Transverse colon (tissue), 4 donors: ENCODE data around the gene PPP4R2.
A peak's percentile ranks its signal among the peaks of the same experiment; 100 is the strongest.

Experiments
- EP300 ChIP-seq: sonication (generic); formaldehyde crosslinking; IDR thresholded peaks from one replicate; pipeline ENCODE4 v1.6.1; 2017; ENCODE audit warnings: antibody characterized with exemption, low read depth
- POLR2A ChIP-seq: fragments of 450-650 bp; IDR thresholded peaks from one replicate; pipeline ENCODE4 v1.6.1; 2016; ENCODE audit warnings: antibody characterized with exemption, mild to moderate bottlenecking, moderate library complexity
- POLR2AphosphoS5 ChIP-seq, 3 donors: sonication (generic); formaldehyde crosslinking; IDR thresholded peaks; one replicate each; pipeline ENCODE4 v1.6.1; 2016; ENCODE audit warnings: antibody characterized with exemption in 3 of 3
- TF ChIP-seq, protein P1 (sequence below), 5 experiments: fragments of 200-600 bp in 3 of 5; fragments of 450-650 bp in 2 of 5; sonication (generic) in 3 of 5; IDR thresholded peaks; 1 replicate in 2 of 5; 2 replicates in 3 of 5; pipeline ENCODE4 v1.5.1; 2016 to 2017; ENCODE audit warnings: antibody characterized with exemption in 5 of 5, inconsistent platforms in 3 of 5, mild to moderate bottlenecking in 2 of 5, moderate library complexity in 1 of 5

DNA sequence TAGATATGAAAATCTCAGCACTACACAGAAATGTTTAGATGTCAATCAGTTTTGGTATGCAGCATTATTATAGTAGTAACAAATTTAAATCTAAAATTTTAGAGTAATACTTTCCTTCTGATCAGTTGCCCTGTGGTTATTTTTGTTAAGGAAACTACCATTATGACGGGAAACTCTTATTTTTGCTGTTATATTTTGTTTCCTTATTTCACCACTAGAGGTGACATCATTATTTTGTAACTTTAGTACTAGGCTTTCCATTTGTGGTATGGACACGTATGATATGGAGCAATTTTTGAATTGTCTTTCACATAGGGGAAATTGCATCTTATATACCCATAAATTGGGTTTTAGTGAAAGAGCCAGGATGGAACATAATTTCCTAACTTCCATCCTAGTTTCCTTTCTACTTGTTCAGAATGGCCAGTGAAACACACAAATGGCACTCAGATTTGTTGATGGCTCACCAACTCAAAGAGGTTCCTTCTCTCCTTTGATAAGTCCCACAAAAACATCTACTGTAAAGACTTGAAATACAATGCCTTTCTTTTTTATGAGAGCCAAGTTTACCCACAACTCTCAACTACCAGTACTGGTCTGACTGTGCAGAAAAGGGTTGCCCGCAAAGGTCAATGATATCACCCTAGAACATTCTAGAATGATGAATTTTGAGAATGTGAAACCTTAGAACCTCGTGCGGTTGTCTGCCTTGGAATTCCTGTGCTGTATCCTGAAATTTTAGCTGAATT is 19.4 kb upstream of the PPP4R2 start:
- TF ChIP-seq POLR2A (no peak), POLR2AphosphoS5 (IDR thresholded peaks at IDR 0.05) (no peak), EP300 (no peak)
- TF ChIP-seq, protein P1, sequence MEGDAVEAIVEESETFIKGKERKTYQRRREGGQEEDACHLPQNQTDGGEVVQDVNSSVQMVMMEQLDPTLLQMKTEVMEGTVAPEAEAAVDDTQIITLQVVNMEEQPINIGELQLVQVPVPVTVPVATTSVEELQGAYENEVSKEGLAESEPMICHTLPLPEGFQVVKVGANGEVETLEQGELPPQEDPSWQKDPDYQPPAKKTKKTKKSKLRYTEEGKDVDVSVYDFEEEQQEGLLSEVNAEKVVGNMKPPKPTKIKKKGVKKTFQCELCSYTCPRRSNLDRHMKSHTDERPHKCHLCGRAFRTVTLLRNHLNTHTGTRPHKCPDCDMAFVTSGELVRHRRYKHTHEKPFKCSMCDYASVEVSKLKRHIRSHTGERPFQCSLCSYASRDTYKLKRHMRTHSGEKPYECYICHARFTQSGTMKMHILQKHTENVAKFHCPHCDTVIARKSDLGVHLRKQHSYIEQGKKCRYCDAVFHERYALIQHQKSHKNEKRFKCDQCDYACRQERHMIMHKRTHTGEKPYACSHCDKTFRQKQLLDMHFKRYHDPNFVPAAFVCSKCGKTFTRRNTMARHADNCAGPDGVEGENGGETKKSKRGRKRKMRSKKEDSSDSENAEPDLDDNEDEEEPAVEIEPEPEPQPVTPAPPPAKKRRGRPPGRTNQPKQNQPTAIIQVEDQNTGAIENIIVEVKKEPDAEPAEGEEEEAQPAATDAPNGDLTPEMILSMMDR (IDR thresholded peaks at IDR 0.05), result peak in 1 of 5 experiments; percentile 18
